ENCODE measurements around the gene NUDT16L1.

DNA sequence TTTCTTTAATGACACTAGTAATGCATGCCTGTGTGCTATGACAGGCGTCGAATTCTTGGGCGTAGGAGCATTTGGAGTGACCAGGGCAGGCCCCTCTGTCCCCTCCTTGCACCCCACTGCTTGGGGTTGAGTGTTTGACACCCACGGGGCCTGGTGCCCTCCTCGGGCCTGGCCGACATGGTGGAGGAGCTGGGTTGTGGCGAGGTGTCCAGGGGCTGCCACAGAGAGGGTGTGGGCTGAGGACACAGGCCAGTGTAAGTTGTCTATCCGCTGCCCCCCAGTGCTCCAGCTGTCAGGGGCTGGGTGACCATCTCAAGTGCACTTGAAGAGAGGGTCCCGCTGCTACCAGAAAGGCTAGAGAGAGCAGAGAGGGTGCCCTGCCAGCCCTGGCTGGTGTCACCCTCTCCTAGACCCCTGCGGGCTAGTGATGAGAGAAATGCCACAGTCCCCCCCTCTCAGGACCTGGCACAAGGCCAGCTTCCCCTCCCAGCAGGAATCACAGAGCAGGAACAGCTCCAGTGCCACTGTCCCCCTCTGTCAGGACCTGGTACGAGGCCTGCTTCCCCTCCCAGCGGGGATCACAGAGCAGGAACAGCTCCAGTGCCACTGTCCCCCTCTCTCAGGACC, 38.3 kb upstream of the NUDT16L1 start:
- no peak for TF ChIP-seq CTCF (IDR thresholded peaks at IDR 0.05)
- TF ChIP-seq POLR2A (IDR thresholded peaks at IDR 0.05) = no peak

Data from adrenal gland (tissue), 5 donors.